H9 (cell line): ENCODE measurements around the gene WFIKKN2. TPM values are rescaled to one million over a fixed set of nuclear protein-coding genes. Genes with fewer than 3 reads are reported as not detected.
A peak's percentile ranks its signal among the peaks of the same experiment; 100 is the strongest.

Source experiments
- DNase-seq: peaks from one replicate; pipeline ENCODE4 v3.0.0-alpha.2; 2017
- H2AFZ ChIP-seq: one replicate; pipeline ENCODE4 v1.6.1; 2013; ENCODE audit warnings: mild to moderate bottlenecking, low read length, control low read depth, moderate library complexity
- H2AK5ac ChIP-seq: 2 replicates; pipeline ENCODE4 v1.6.1; 2013; ENCODE audit warnings: low read length, control low read depth, mixed read lengths; ENCODE audit not compliant: insufficient read length
- H2BK120ac ChIP-seq: one replicate; pipeline ENCODE4 v1.6.1; 2013; ENCODE audit warnings: low read depth, mild to moderate bottlenecking, low read length, control low read depth, inconsistent platforms; ENCODE audit not compliant: poor library complexity, severe bottlenecking
- H2BK12ac ChIP-seq: 2 replicates; pipeline ENCODE4 v1.6.1; 2013; ENCODE audit warnings: low read length, control low read depth, mixed read lengths, low read depth; ENCODE audit not compliant: insufficient read length
- H2BK15ac ChIP-seq: 2 replicates; pipeline ENCODE4 v1.6.1; 2013; ENCODE audit warnings: low read depth, low read length, control low read depth
- H2BK20ac ChIP-seq: one replicate; pipeline ENCODE4 v1.6.1; 2013; ENCODE audit warnings: low read depth, mild to moderate bottlenecking, low read length, control low read depth, inconsistent platforms; ENCODE audit not compliant: poor library complexity, severe bottlenecking
- H2BK5ac ChIP-seq: 2 replicates; pipeline ENCODE4 v1.6.1; 2013; ENCODE audit warnings: low read length, control low read depth, mixed read lengths; ENCODE audit not compliant: insufficient read length
- H3K14ac ChIP-seq: 2 replicates; pipeline ENCODE4 v1.6.1; 2013; ENCODE audit warnings: low read length, control low read depth; ENCODE audit not compliant: insufficient read depth
- H3K18ac ChIP-seq: 2 replicates; pipeline ENCODE4 v1.6.1; 2013; ENCODE audit warnings: low read depth, mild to moderate bottlenecking, mixed read lengths, low read length, control low read depth; ENCODE audit not compliant: insufficient read length
- H3K23ac ChIP-seq: 2 replicates; pipeline ENCODE4 v1.6.1; 2013; ENCODE audit warnings: low read length, control low read depth, mixed read lengths, low read depth; ENCODE audit not compliant: insufficient read length
- H3K23me2 ChIP-seq: 2 replicates; pipeline ENCODE4 v1.6.1; 2013; ENCODE audit warnings: low read depth, mild to moderate bottlenecking, mixed read lengths, low read length, control low read depth; ENCODE audit not compliant: insufficient read length, poor library complexity, severe bottlenecking
- H3K27ac ChIP-seq: 2 replicates; pipeline ENCODE4 v1.5.1; 2013; ENCODE audit warnings: low read length, control low read depth, mixed read lengths, low read depth; ENCODE audit not compliant: insufficient read length
- H3K27me3 ChIP-seq: 2 replicates; pipeline ENCODE4 v1.6.1; 2013; ENCODE audit warnings: low read length, control low read depth, inconsistent platforms; ENCODE audit not compliant: insufficient read depth
- H3K4ac ChIP-seq: 2 replicates; pipeline ENCODE4 v1.6.1; 2013; ENCODE audit warnings: low read depth, mild to moderate bottlenecking, control low read depth, inconsistent platforms, low read length, moderate library complexity
- H3K4me1 ChIP-seq: 2 replicates; pipeline ENCODE4 v1.6.1; 2013; ENCODE audit warnings: low read length, control low read depth, inconsistent platforms; ENCODE audit not compliant: insufficient read depth
- H3K4me2 ChIP-seq: 2 replicates; pipeline ENCODE4 v1.6.1; 2013; ENCODE audit warnings: low read length, control low read depth, mixed read lengths; ENCODE audit not compliant: insufficient read length, insufficient read depth
- H3K56ac ChIP-seq: 2 replicates; pipeline ENCODE4 v1.6.1; 2013; ENCODE audit warnings: low read depth, mild to moderate bottlenecking, mixed read lengths, low read length, control low read depth; ENCODE audit not compliant: insufficient read length
- H3K79me1 ChIP-seq: 2 replicates; pipeline ENCODE4 v1.6.1; 2013; ENCODE audit warnings: low read depth, mild to moderate bottlenecking, moderate library complexity, low read length, control low read depth, inconsistent platforms; ENCODE audit not compliant: insufficient read depth, poor library complexity, severe bottlenecking
- H3K79me2 ChIP-seq: 2 replicates; pipeline ENCODE4 v1.6.1; 2013; ENCODE audit warnings: low read length, control low read depth, inconsistent platforms; ENCODE audit not compliant: insufficient read depth
- H3K9ac ChIP-seq: 2 replicates; pipeline ENCODE4 v1.6.1; 2013; ENCODE audit warnings: low read length, control low read depth, mixed read lengths; ENCODE audit not compliant: insufficient read length; ENCODE audit errors: extremely low read depth
- H3K9me3 ChIP-seq: one replicate; pipeline ENCODE4 v1.6.1; 2013; ENCODE audit warnings: low read depth, low read length, inconsistent platforms; ENCODE audit not compliant: control insufficient read depth
- H3T11ph ChIP-seq: one replicate; pipeline ENCODE4 v1.6.1; 2013; ENCODE audit warnings: mild to moderate bottlenecking, low read length, control low read depth, inconsistent platforms
- H4K20me1 ChIP-seq: one replicate; pipeline ENCODE4 v1.6.1; 2013; ENCODE audit not compliant: control insufficient read depth, insufficient read length, insufficient read depth
- H4K5ac ChIP-seq: 2 replicates; pipeline ENCODE4 v1.6.1; 2013; ENCODE audit warnings: low read depth, mild to moderate bottlenecking, mixed read lengths, low read length, control low read depth; ENCODE audit not compliant: insufficient read length
- H4K8ac ChIP-seq: replicated peaks from 2 replicates; pipeline ENCODE4 v1.6.1; 2013; ENCODE audit warnings: low read length, control low read depth, mixed read lengths, low read depth; ENCODE audit not compliant: insufficient read length
- H4K91ac ChIP-seq: 2 replicates; pipeline ENCODE4 v1.6.1; 2013; ENCODE audit warnings: low read depth, mild to moderate bottlenecking, moderate library complexity, mixed read lengths, low read length, control low read depth; ENCODE audit not compliant: insufficient read length
- H3K27ac Mint-ChIP-seq, 3 experiments: 2 replicates in 2 of 3; 3 replicates in 1 of 3; pipeline ENCODE4 v1.8.0; 2020 to 2021; ENCODE audit warnings: mixed read lengths in 3 of 3, mild to moderate bottlenecking in 1 of 3, moderate library complexity in 1 of 3
- H3K27me3 Mint-ChIP-seq: 2 replicates; pipeline ENCODE4 v1.8.0; 2021; ENCODE audit warnings: low read depth, mild to moderate bottlenecking, moderate library complexity, mixed read lengths
- H3K36me3 Mint-ChIP-seq, 3 experiments: 2 replicates in 2 of 3; 3 replicates in 1 of 3; pipeline ENCODE4 v1.8.0; 2020 to 2021; ENCODE audit warnings: low read depth in 3 of 3, mixed read lengths in 3 of 3; ENCODE audit not compliant: insufficient read depth in 1 of 3
- H3K4me1 Mint-ChIP-seq, 2 experiments: 2 replicates each; pipeline ENCODE4 v1.8.0; 2020; ENCODE audit warnings: mixed read lengths in 2 of 2
- H3K4me3 Mint-ChIP-seq, 2 experiments: 2 replicates in 1 of 2; 3 replicates in 1 of 2; pipeline ENCODE4 v1.8.0; 2020 to 2021; ENCODE audit warnings: mild to moderate bottlenecking in 2 of 2, mixed read lengths in 2 of 2, moderate library complexity in 1 of 2
- H3K9me3 Mint-ChIP-seq, 2 experiments: 2 replicates in 1 of 2; 3 replicates in 1 of 2; pipeline ENCODE4 v1.8.0; 2020; ENCODE audit warnings: mild to moderate bottlenecking in 2 of 2, mixed read lengths in 2 of 2, moderate library complexity in 1 of 2
- CTCF ChIP-seq: fragments of 200-600 bp; sonication (generic); conservative IDR thresholded peaks from 3 replicates; pipeline ENCODE4 v1.8.0; 2021; ENCODE audit warnings: antibody characterized with exemption, mild to moderate bottlenecking
- WGBS: extraction: QIAGEN DNeasy Blood & Tissue Kit; methylation state at CpG from one replicate; pipeline ENCODE4 v1.1.7; 2013; ENCODE audit warnings: missing lambda C conversion rate, low lambda C conversion rate, mixed read lengths; ENCODE audit not compliant: insufficient read length; ENCODE audit errors: extremely low coverage; 5-methylcytosine and 5-hydroxymethylcytosine counted together
- total RNA-seq: library from RNA; stranded (reverse); gene quantifications from 2 replicates; pipeline ENCODE4 v1.2.1, GENCODE V29; 2021

WFIKKN2 gene
- total RNA-seq, 1 experiment from 2014 or later = 1.1 TPM

- no CpG with 5 or more reads among the region's 3 CpGs for WGBS
- no peak overlapping the region for H3K9ac ChIP-seq
- H3K27ac Mint-ChIP-seq = no peak overlapping the region
Observed at GRCh38 chr17:50863931-50864330, 28.5 kb downstream of the WFIKKN2 start.

More at GRCh38 chr17:50863931-50864330, 28.5 kb downstream of the WFIKKN2 start:
- H3K27me3 ChIP-seq = no peaks in the 10 kb centered on the region
- H3K9me3 ChIP-seq = no peaks in the 10 kb centered on the region
- H3K4me1 Mint-ChIP-seq = peaks cover 27 to 33% of the 10 kb centered on the region in 2 experiments
- no peak overlapping the region for H3K56ac ChIP-seq
- H3K14ac ChIP-seq = no peak overlapping the region
- peaks cover 3% of the 10 kb centered on the region for H3K79me1 ChIP-seq
- no peak overlapping the region for H3K4ac ChIP-seq
- peaks cover 4% of the 10 kb centered on the region for H3K23me2 ChIP-seq
- no peak overlapping the region for H3T11ph ChIP-seq
- H2AFZ ChIP-seq = no peak overlapping the region
- TF ChIP-seq CTCF = no peak
- H3K9me3 Mint-ChIP-seq = no peaks in the 10 kb centered on the region; a peak in 2 of 5 replicates
- H4K5ac ChIP-seq = no peak overlapping the region
- H3K36me3 Mint-ChIP-seq = peaks cover 8 to 26% (median 22%) of the 10 kb centered on the region in 3 experiments; a peak in 6 of 7 replicates
- no peak overlapping the region for H3K27ac ChIP-seq
- H3K18ac ChIP-seq = no peak overlapping the region
- H4K20me1 ChIP-seq = no peaks in the 10 kb centered on the region
- H2BK12ac ChIP-seq = no peak overlapping the region
- H3K4me2 ChIP-seq = no peak overlapping the region
- no peak for DNase-seq
- no peaks in the 10 kb centered on the region for H3K4me1 ChIP-seq
- H2BK120ac ChIP-seq = no peak overlapping the region
- peak overlapping the region; percentile 90 to 100; a peak in 4 of 5 replicates for H3K4me3 Mint-ChIP-seq
- H2BK15ac ChIP-seq = no peak overlapping the region
- H2AK5ac ChIP-seq = no peak overlapping the region
- H4K8ac ChIP-seq = no peak overlapping the region
- H3K23ac ChIP-seq = no peak overlapping the region
- no peak overlapping the region for H4K91ac ChIP-seq
- no peak overlapping the region for H2BK20ac ChIP-seq
- no peak overlapping the region for H2BK5ac ChIP-seq
- no peaks in the 10 kb centered on the region; the same call in 1 of the 2 replicates for H3K27me3 Mint-ChIP-seq
- H3K79me2 ChIP-seq = peaks cover 7% of the 10 kb centered on the region; the same call in 1 of the 2 replicates
